Measurements from ENCODE around the gene NAV2.

NAV2 gene

DNA sequence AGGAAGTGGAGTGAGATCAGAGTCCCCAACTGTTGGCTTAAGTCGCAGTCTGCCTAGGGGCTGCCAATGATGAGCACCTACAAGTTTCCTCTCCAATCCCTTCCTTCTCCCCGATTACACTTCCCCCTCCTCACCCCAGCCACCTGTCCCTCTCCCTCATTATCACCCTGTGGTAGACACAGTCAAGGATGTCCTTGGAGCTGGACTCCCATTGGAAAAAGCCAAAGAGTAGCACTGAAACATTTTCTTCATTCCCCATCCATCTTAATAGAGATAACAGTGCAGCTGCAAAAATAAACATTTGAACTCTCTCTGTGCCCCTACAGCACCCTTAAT lies 301.4 kb downstream of the NAV2 start:
- no peak overlapping the region for H3K4me3 ChIP-seq (ENCODE audit: low read depth, low read length)
- no peak for DNase-seq (ENCODE audit: low read depth)
- TF ChIP-seq CTCF (IDR thresholded peaks at IDR 0.05; ENCODE audit: insufficient read depth, low read depth, low read length, missing control alignments), result no peak

- H3K4me3 ChIP-seq (ENCODE audit: low read depth, low read length), result no peak overlapping the region
- TF ChIP-seq CTCF (IDR thresholded peaks at IDR 0.05; ENCODE audit: insufficient read depth, low read depth, low read length, missing control alignments), result no peak
- no peak for DNase-seq (ENCODE audit: low read depth)
Observed at GRCh38 chr11:20015101-20015500, 302.5 kb downstream of the NAV2 start.

DNA sequence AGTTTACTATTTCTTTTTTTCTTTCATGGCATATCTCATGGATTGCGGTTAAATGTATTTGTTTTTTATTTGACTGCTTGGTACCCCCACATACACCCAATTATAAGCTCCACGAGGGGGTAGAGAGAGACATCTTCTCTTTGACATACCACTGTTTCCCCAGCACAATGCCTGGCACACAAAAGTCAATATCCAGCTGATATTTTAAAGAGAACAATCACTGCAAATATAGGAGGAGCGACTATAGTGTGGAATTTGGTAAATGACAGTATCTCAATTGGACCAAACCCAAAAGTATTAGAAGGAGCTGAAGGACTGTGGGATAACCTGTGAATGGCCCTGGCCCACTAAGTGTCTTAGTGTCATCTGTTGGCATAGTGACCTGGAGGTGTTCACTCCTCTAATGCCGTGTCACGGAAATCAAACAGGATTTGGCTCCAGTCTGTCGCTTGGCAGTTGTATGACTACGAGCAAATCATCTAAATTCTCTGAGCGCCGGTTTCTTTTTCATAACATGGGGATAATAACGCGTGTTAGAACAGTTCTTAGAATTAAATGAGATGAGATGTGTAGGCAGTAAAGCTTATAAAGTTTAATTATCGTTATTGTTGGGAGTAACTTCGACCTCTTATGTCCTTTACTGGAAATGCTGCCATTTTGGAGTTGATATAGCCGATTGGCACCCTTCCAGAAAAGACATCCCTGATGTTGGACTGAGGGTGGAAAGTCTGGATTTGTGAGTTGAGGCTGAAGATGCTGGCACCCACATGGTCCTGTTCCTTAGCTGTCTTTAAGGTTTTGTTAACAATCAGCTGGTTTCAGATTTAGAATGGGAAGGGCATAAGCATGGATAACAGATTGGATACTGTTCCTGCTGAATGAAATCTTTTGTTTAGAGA lies 303.1 kb downstream of the NAV2 start:
- no peak for TF ChIP-seq CTCF (IDR thresholded peaks at IDR 0.05; ENCODE audit: insufficient read depth, low read depth, low read length, missing control alignments)
- no peak for DNase-seq (ENCODE audit: low read depth)
- H3K4me3 ChIP-seq (ENCODE audit: low read depth, low read length), result no peak overlapping the region

DNA sequence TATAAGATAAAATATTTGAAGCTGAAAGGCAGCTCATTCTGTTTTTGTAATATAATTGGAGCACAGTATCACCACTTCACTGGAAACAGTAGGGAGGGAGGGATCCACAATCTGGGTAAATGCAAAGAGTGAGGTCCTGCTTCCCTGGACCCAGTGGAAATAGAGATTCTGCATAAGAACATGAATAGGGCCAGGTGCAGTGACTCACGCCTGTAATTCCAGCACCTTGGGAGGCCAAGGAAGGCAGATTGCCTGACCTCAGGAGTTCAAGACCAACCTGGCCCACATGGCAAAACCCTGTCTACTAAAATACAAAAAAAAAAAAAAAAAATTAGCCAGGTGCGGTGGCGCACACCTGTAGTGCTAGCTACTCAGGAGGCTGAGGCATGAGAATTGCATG lies 303.9 kb downstream of the NAV2 start:
- TF ChIP-seq CTCF (IDR thresholded peaks at IDR 0.05; ENCODE audit: insufficient read depth, low read depth, low read length, missing control alignments), result no peak
- no peak for DNase-seq (ENCODE audit: low read depth)
- H3K4me3 ChIP-seq (ENCODE audit: low read depth, low read length), result no peak overlapping the region

DNA sequence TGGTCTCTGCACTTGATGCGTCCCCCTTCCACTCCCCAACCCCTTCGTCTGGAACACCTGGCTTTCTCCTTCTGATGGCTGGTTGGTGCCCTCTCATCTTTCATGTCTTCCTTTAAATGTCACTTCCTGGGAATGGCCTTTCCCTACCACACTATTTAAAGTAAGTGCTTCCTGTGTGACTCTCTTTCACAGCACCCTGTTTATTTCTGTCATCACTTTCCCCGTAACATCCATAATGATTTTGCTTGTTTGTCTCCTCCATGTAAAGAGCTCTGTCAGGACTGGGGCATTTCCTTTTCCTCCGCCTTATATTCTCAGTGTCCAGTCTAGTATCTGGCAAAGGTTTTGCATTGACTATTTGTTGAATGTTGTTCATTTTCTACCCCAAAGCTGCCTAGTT lies 304.7 kb downstream of the NAV2 start:
- no peak overlapping the region for H3K4me3 ChIP-seq (ENCODE audit: low read depth, low read length)
- DNase-seq (ENCODE audit: low read depth), result no peak
- TF ChIP-seq CTCF (IDR thresholded peaks at IDR 0.05; ENCODE audit: insufficient read depth, low read depth, low read length, missing control alignments), result no peak

- TF ChIP-seq CTCF (IDR thresholded peaks at IDR 0.05; ENCODE audit: insufficient read depth, low read depth, low read length, missing control alignments), result no peak
Observed at GRCh38 chr11:20020198-20020597, 307.6 kb downstream of the NAV2 start.

GRCh38 chr11:20020716-20021115 lies 308.1 kb downstream of the NAV2 start:
- no peak for TF ChIP-seq CTCF (IDR thresholded peaks at IDR 0.05; ENCODE audit: insufficient read depth, low read depth, low read length, missing control alignments)
- no peak for DNase-seq (ENCODE audit: low read depth)
- no peak overlapping the region for H3K4me3 ChIP-seq (ENCODE audit: low read depth, low read length)

More at GRCh38 chr11:20020198-20020597, 307.6 kb downstream of the NAV2 start:
- no peak overlapping the region for H3K4me3 ChIP-seq (ENCODE audit: low read depth, low read length)
- no peak for DNase-seq (ENCODE audit: low read depth)
